CD14-positive monocyte (primary cell): ENCODE measurements around the gene MRPL51. TPM values are rescaled to one million over a fixed set of nuclear protein-coding genes. Genes with fewer than 3 reads are reported as not detected.

ENCODE experiments used
- DNase-seq, 3 donors: peaks; one replicate each; pipeline ENCODE4 v3.0.0-alpha.2; 2011 to 2022
- H2AFZ ChIP-seq: 2 replicates; pipeline ENCODE4 v1.6.0; 2012; ENCODE audit warnings: mild to moderate bottlenecking, low read depth, low read length, inconsistent platforms; ENCODE audit not compliant: insufficient read depth, poor library complexity, severe bottlenecking
- H3K27ac ChIP-seq, 2 donors: 1 replicate in 1 of 2; 2 replicates in 1 of 2; pipeline ENCODE4 v1.5.1; 2012 to 2013; ENCODE audit warnings: low read length in 2 of 2, control low read depth in 1 of 2, inconsistent platforms in 1 of 2, low read depth in 1 of 2, mild to moderate bottlenecking in 1 of 2
- H3K27me3 ChIP-seq, 2 donors: one replicate each; pipeline versions ENCODE4 v1.6.0 to v1.6.1; 2011 to 2013; ENCODE audit warnings: low read length in 2 of 2; ENCODE audit not compliant: control insufficient read depth in 2 of 2, insufficient read depth in 2 of 2
- H3K36me3 ChIP-seq, 2 donors: replicated peaks in 1 of 2; 1 replicate in 1 of 2; 2 replicates in 1 of 2; pipeline versions ENCODE4 v1.5.1 to v1.6.1; 2012 to 2013; ENCODE audit warnings: low read length in 2 of 2, control low read depth in 1 of 2, inconsistent platforms in 1 of 2, mild to moderate bottlenecking in 1 of 2; ENCODE audit not compliant: insufficient read depth in 2 of 2, control insufficient read depth in 1 of 2
- H3K4me1 ChIP-seq, 2 donors: 1 replicate in 1 of 2; 2 replicates in 1 of 2; pipeline versions ENCODE4 v1.5.1 to v1.6.1; 2012 to 2013; ENCODE audit warnings: low read length in 2 of 2, control low read depth in 1 of 2, inconsistent platforms in 1 of 2, mild to moderate bottlenecking in 1 of 2, moderate library complexity in 1 of 2; ENCODE audit not compliant: insufficient read depth in 2 of 2, control insufficient read depth in 1 of 2
- H3K4me2 ChIP-seq: replicated peaks from 2 replicates; pipeline ENCODE3; 2012; ENCODE audit warnings: low read length, moderate library complexity, mild to moderate bottlenecking; ENCODE audit not compliant: poor library complexity, severe bottlenecking; ENCODE audit errors: extremely low read depth
- H3K4me3 ChIP-seq, 3 experiments: fragments of 200-600 bp in 1 of 3; sonication (generic) in 1 of 3; replicated peaks in 1 of 3; 1 replicate in 2 of 3; 2 replicates in 1 of 3; pipeline ENCODE4 v1.5.1; 2011 to 2013; ENCODE audit warnings: low read length in 3 of 3, mild to moderate bottlenecking in 3 of 3, control low read depth in 2 of 3, low read depth in 2 of 3, inconsistent platforms in 1 of 3, moderate library complexity in 1 of 3
- H3K79me2 ChIP-seq: 2 replicates; pipeline ENCODE4 v1.6.0; 2012; ENCODE audit warnings: mild to moderate bottlenecking, control low read depth, inconsistent platforms, low read length, moderate library complexity; ENCODE audit not compliant: insufficient read depth
- H3K9ac ChIP-seq: 2 replicates; pipeline ENCODE4 v1.6.0; 2017; ENCODE audit warnings: low read length, mild to moderate bottlenecking; ENCODE audit not compliant: insufficient read depth, poor library complexity, severe bottlenecking
- H3K9me3 ChIP-seq, 2 donors: replicated peaks in 1 of 2; 1 replicate in 1 of 2; 2 replicates in 1 of 2; pipeline versions ENCODE4 v1.5.1 to v1.6.1; 2012 to 2013; ENCODE audit warnings: low read length in 2 of 2, control low read depth in 1 of 2; ENCODE audit not compliant: control insufficient read depth in 1 of 2, insufficient read depth in 1 of 2
- H4K20me1 ChIP-seq: 2 replicates; pipeline ENCODE4 v1.6.0; 2012; ENCODE audit warnings: mild to moderate bottlenecking, low read length, control low read depth, moderate library complexity; ENCODE audit not compliant: insufficient read depth
- H3K27ac Mint-ChIP-seq, 7 donors: one replicate each; pipeline ENCODE4 v1.8.0; 2020; ENCODE audit warnings: mild to moderate bottlenecking in 7 of 7, mixed read lengths in 7 of 7, moderate library complexity in 6 of 7, inconsistent platforms in 2 of 7
- H3K27me3 Mint-ChIP-seq, 3 donors: one replicate each; pipeline ENCODE4 v1.8.0; 2021 to 2022; ENCODE audit warnings: low read depth in 3 of 3, mild to moderate bottlenecking in 3 of 3, mixed read lengths in 3 of 3, moderate library complexity in 3 of 3, inconsistent platforms in 1 of 3
- H3K36me3 Mint-ChIP-seq, 2 donors: one replicate each; pipeline ENCODE4 v1.8.0; 2020; ENCODE audit warnings: mixed read lengths in 2 of 2, inconsistent platforms in 1 of 2, mild to moderate bottlenecking in 1 of 2
- H3K4me1 Mint-ChIP-seq: one replicate; pipeline ENCODE4 v1.8.0; 2020; ENCODE audit warnings: mild to moderate bottlenecking, mixed read lengths
- H3K4me3 Mint-ChIP-seq, 2 donors: one replicate each; pipeline ENCODE4 v1.8.0; 2020; ENCODE audit warnings: mild to moderate bottlenecking in 2 of 2, mixed read lengths in 2 of 2, moderate library complexity in 1 of 2
- H3K9me3 Mint-ChIP-seq, 7 donors: one replicate each; pipeline ENCODE4 v1.8.0; 2020 to 2022; ENCODE audit warnings: mixed read lengths in 7 of 7, mild to moderate bottlenecking in 6 of 7, moderate library complexity in 6 of 7, inconsistent platforms in 2 of 7
- WGBS: methylation state at CpG from one replicate; pipeline ENCODE4 v1.1.5; 2013; ENCODE audit warnings: missing lambda C conversion rate; ENCODE audit not compliant: insufficient coverage; 5-methylcytosine and 5-hydroxymethylcytosine counted together
- intact Hi-C, 2 donors: fragments of 100-400 bp; cut with micrococcal nuclease; formaldehyde crosslinking; loops; one replicate each; pipeline versions ENCODE4 v1.15.0 to v1.15.1; 2023
- polyA plus RNA-seq, 3 donors: library from polyadenylated mRNA; depleted of rRNA in 1 of 3; unstranded in 2 of 3; stranded (reverse) in 1 of 3; fragments of 300-500 nt in 2 of 3; fragments of >200 nt in 1 of 3; fragmentation: Illumina TruSeq in 2 of 3; gene quantifications; 1 replicate in 2 of 3; 2 replicates in 1 of 3; pipeline ENCODE4 v1.2.3, GENCODE V29; 2012 to 2021
- TF ChIP-seq, protein P1 (sequence below): fragments of 200-600 bp; IDR thresholded peaks from one replicate; pipeline ENCODE4 v1.8.0; 2022; ENCODE audit warnings: antibody characterized with exemption, mild to moderate bottlenecking

MRPL51 gene
- polyA plus RNA-seq, 3 donors: 22.0 to 238 (median 189) TPM

GRCh38 chr12:6470375-6471163, 22.5 kb downstream of the MRPL51 start, which contains the start of gene VAMP1:
Gene VAMP1 (minus strand): TSS chr12:6470677. CDS start chr12:6470531, 146 bp downstream.
- H3K36me3 Mint-ChIP-seq: peaks cover 23 to 27% of the 10 kb centered on the region in 2 donors
- peak within 1 kb of the TSS; percentile 94 for H3K4me2 ChIP-seq
- peak within 1 kb of the TSS; percentile 52 to 88 (median 86) for H3K4me3 ChIP-seq
- no peaks in the 10 kb centered on the region for H3K9me3 ChIP-seq
- H3K4me1 Mint-ChIP-seq: peaks cover 41% of the 10 kb centered on the region
- H2AFZ ChIP-seq: peak within 1 kb of the TSS; percentile 85
- H3K27me3 Mint-ChIP-seq: peaks cover 0 to 2% (median 1%) of the 10 kb centered on the region in 3 donors
- intact Hi-C loops: loop anchor here (1.0 to 2.0 kb wide), 4 partner anchors 8 to 68 kb away; partner anchors contain the start of genes GAPDH (in 1 of the 2) and MRPL51 (in 1 of the 2)
- H3K27ac ChIP-seq: peak within 1 kb of the TSS; percentile 77 to 83
- H3K79me2 ChIP-seq: peaks cover 29% of the 10 kb centered on the region
- H4K20me1 ChIP-seq: peaks cover 29% of the 10 kb centered on the region
- H3K27ac Mint-ChIP-seq: peak within 1 kb of the TSS; percentile 92 to 98 (median 95)
- H3K9ac ChIP-seq: peak within 1 kb of the TSS; percentile 62
- no peaks in the 10 kb centered on the region for H3K9me3 Mint-ChIP-seq
- TF ChIP-seq, protein P1, sequence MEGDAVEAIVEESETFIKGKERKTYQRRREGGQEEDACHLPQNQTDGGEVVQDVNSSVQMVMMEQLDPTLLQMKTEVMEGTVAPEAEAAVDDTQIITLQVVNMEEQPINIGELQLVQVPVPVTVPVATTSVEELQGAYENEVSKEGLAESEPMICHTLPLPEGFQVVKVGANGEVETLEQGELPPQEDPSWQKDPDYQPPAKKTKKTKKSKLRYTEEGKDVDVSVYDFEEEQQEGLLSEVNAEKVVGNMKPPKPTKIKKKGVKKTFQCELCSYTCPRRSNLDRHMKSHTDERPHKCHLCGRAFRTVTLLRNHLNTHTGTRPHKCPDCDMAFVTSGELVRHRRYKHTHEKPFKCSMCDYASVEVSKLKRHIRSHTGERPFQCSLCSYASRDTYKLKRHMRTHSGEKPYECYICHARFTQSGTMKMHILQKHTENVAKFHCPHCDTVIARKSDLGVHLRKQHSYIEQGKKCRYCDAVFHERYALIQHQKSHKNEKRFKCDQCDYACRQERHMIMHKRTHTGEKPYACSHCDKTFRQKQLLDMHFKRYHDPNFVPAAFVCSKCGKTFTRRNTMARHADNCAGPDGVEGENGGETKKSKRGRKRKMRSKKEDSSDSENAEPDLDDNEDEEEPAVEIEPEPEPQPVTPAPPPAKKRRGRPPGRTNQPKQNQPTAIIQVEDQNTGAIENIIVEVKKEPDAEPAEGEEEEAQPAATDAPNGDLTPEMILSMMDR: no peak
- H3K36me3 ChIP-seq: peaks cover 7 to 15% of the 10 kb centered on the region in 2 donors
- under 1% methylated on average over 58 of the region's 69 CpGs for WGBS
- H3K4me1 ChIP-seq: peaks cover 19 to 35% of the 10 kb centered on the region in 2 donors
- H3K4me3 Mint-ChIP-seq: peak within 1 kb of the TSS; percentile 84 to 90
- DNase-seq: peak; percentile 93
- H3K27me3 ChIP-seq: no peaks in the 10 kb centered on the region

DNA sequence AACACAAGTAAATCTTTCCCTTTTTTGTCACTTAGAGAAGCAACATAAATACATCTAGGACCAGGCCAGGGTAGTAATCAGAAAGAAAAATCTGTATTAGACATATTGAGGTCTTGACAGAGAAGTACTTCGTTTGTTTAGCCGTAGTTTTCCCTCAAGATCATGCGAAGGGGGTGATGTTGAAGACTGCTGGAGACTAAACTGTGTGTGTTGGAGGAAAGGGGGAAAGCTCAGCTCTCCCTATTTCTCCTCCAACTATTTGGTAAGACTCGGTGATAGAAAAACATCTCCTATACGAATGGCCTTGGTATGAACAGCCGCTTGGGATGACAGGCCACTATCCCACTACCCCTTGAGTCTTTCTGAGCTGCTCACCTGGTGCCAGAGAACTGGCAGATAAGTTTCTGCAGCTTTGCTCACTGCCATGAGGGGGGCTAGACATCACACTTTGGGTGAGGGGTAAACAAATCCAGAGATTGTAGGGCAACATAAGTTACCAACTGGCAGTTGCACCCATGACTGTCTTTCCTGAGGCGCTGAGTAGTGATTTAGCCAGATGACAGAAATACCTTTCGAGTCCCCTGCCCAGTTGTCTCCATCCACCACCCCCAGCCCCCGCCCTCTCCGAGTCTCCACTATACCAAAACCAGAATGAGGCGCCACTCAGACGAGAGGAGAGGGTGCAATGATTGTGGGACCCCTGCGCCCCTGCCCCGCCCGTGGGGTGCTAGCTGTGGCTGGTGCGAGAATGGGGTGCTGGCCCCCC, 23.3 kb downstream of the MRPL51 start:
- peaks cover under 1 to 2% (median 1%) of the 10 kb centered on the region in 3 donors for H3K27me3 Mint-ChIP-seq
- peak overlapping the region; percentile 77 to 83 for H3K27ac ChIP-seq
- peaks cover 31% of the 10 kb centered on the region for H4K20me1 ChIP-seq
- peak overlapping the region; percentile 94 for H3K4me2 ChIP-seq
- peak overlapping the region; percentile 85 for H2AFZ ChIP-seq
- H3K9me3 ChIP-seq: no peaks in the 10 kb centered on the region
- H3K9ac ChIP-seq: peak overlapping the region; percentile 62
- 0% methylated on average over 5 of the region's 16 CpGs for WGBS
- peaks cover 44% of the 10 kb centered on the region for H3K4me1 Mint-ChIP-seq
- no peaks in the 10 kb centered on the region for H3K9me3 Mint-ChIP-seq
- H3K4me3 ChIP-seq: peak overlapping the region; percentile 52 to 88 (median 86)
- DNase-seq: peak in 1 of 3 donors; percentile 6
- peaks cover 28 to 31% of the 10 kb centered on the region in 2 donors for H3K36me3 Mint-ChIP-seq
- H3K27me3 ChIP-seq: no peaks in the 10 kb centered on the region
- H3K36me3 ChIP-seq: peaks cover 10 to 19% of the 10 kb centered on the region in 2 donors
- intact Hi-C loops: loop anchor here (1.0 to 5.0 kb wide), 6 partner anchors 7 to 147 kb away; partner anchors contain the start of genes GAPDH (in 1 of the 2) and MRPL51 (in 1 of the 2)
- TF ChIP-seq, protein P1: no peak
- peaks cover 19 to 36% of the 10 kb centered on the region in 2 donors for H3K4me1 ChIP-seq
- H3K79me2 ChIP-seq: peaks cover 29% of the 10 kb centered on the region
- peak overlapping the region; percentile 60 to 98 (median 95) for H3K27ac Mint-ChIP-seq
- peak overlapping the region; percentile 84 to 90 for H3K4me3 Mint-ChIP-seq
